ENCODE data around the gene NFASC.

NFASC gene

GRCh38 chr1:204997591-204998355 is 127.1 kb downstream of the NFASC start:
- Histone ChIP-seq H3K4me1 (ENCODE audit: control insufficient read depth in 1 of 2, insufficient read depth in 2 of 2, low read length in 2 of 2) (no peaks in the 10 kb centered on the region), H3K9me3 (ENCODE audit: control insufficient read depth in 1 of 2, low read length in 2 of 2) (no peaks in the 10 kb centered on the region), H3K4me3 (ENCODE audit: low read depth in 1 of 2, low read length in 2 of 2) (no peak overlapping the region), H3K27me3 (ENCODE audit: low read depth, low read length) (no peaks in the 10 kb centered on the region), H3K27ac (ENCODE audit: low read length) (no peak overlapping the region), H3K36me3 (ENCODE audit: control insufficient read depth in 1 of 2, insufficient read depth in 2 of 2, low read length in 2 of 2) (peaks cover 0 to 16% of the 10 kb centered on the region in 2 donors)

GRCh38 chr1:205001162-205001561 is 130.5 kb downstream of the NFASC start:
- peaks cover 0 to 9% of the 10 kb centered on the region in 2 donors for H3K4me1 ChIP-seq (ENCODE audit: control insufficient read depth in 1 of 2, insufficient read depth in 2 of 2, low read length in 2 of 2)
- no peak overlapping the region for H3K4me3 ChIP-seq (ENCODE audit: low read depth in 1 of 2, low read length in 2 of 2)
- H3K9me3 ChIP-seq (ENCODE audit: control insufficient read depth in 1 of 2, low read length in 2 of 2): no peaks in the 10 kb centered on the region
- H3K27ac ChIP-seq (ENCODE audit: low read length): no peak overlapping the region
- no peaks in the 10 kb centered on the region for H3K27me3 ChIP-seq (ENCODE audit: low read depth, low read length)
- H3K36me3 ChIP-seq (ENCODE audit: control insufficient read depth in 1 of 2, insufficient read depth in 2 of 2, low read length in 2 of 2): peaks cover 0 to 19% of the 10 kb centered on the region in 2 donors

- Histone ChIP-seq H3K4me3 (ENCODE audit: low read depth in 1 of 2, low read length in 2 of 2) (no peak overlapping the region), H3K36me3 (ENCODE audit: control insufficient read depth in 1 of 2, insufficient read depth in 2 of 2, low read length in 2 of 2) (peaks cover 0 to 16% of the 10 kb centered on the region in 2 donors), H3K27ac (ENCODE audit: low read length) (no peak overlapping the region), H3K4me1 (ENCODE audit: control insufficient read depth in 1 of 2, insufficient read depth in 2 of 2, low read length in 2 of 2) (peaks cover 0 to 9% of the 10 kb centered on the region in 2 donors), H3K27me3 (ENCODE audit: low read depth, low read length) (no peaks in the 10 kb centered on the region), H3K9me3 (ENCODE audit: control insufficient read depth in 1 of 2, low read length in 2 of 2) (no peaks in the 10 kb centered on the region)
These were observed 132.0 kb downstream of the NFASC start for GRCh38 chr1:205002705-205003104.

GRCh38 chr1:205003358-205004131 is 132.9 kb downstream of the NFASC start:
- H3K4me1 ChIP-seq (ENCODE audit: control insufficient read depth in 1 of 2, insufficient read depth in 2 of 2, low read length in 2 of 2): peaks cover 0 to 9% of the 10 kb centered on the region in 2 donors
- H3K27me3 ChIP-seq (ENCODE audit: low read depth, low read length): no peaks in the 10 kb centered on the region
- no peak overlapping the region for H3K27ac ChIP-seq (ENCODE audit: low read length)
- peaks cover 0 to 16% of the 10 kb centered on the region in 2 donors for H3K36me3 ChIP-seq (ENCODE audit: control insufficient read depth in 1 of 2, insufficient read depth in 2 of 2, low read length in 2 of 2)
- H3K9me3 ChIP-seq (ENCODE audit: control insufficient read depth in 1 of 2, low read length in 2 of 2): no peaks in the 10 kb centered on the region
- no peak overlapping the region for H3K4me3 ChIP-seq (ENCODE audit: low read depth in 1 of 2, low read length in 2 of 2)

DNA sequence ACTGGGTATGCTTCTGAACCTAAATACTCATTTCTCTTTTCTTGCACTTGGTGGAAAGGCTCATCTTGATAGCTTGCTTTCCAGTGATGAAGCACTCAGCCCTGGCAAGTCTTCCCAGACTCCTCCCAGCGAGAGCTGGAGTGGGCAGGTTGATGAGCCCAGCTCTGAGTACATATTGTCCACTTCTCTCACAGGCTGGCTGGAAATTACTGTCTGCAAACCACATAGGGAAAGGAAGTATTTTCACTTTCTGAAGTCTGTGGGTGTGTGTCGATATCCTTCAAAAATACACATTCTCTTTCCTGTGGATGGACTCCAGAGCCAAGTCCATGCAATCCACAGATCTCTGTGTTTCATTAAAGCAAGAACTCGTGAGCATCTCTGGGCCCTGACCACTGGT is 133.7 kb downstream of the NFASC start:
- Histone ChIP-seq H3K9me3 (ENCODE audit: control insufficient read depth in 1 of 2, low read length in 2 of 2) (no peaks in the 10 kb centered on the region), H3K27ac (ENCODE audit: low read length) (no peak overlapping the region), H3K36me3 (ENCODE audit: control insufficient read depth in 1 of 2, insufficient read depth in 2 of 2, low read length in 2 of 2) (peaks cover 0 to 19% of the 10 kb centered on the region in 2 donors), H3K27me3 (ENCODE audit: low read depth, low read length) (no peaks in the 10 kb centered on the region), H3K4me1 (ENCODE audit: control insufficient read depth in 1 of 2, insufficient read depth in 2 of 2, low read length in 2 of 2) (peaks cover 0 to 9% of the 10 kb centered on the region in 2 donors), H3K4me3 (ENCODE audit: low read depth in 1 of 2, low read length in 2 of 2) (no peak overlapping the region)

DNA sequence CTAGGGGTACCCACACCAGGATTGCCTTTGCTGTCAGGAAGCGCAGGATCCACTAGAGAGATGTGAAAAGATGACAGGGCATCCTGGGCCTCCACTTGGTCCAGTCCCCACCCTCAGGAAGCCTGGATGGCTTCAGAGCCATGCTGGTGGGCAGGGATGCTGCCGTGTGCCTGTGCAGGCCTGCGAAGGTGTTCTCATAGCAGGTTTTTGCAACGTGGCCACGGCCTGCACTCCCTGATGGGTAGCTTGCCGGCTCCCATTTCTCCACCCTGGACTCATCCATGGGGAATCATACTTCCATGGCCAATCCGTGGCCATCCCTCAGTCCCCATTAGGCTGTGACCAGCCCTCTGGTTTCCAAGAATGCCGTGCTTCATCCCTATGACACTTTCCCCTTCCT is 138.2 kb downstream of the NFASC start:
- H3K4me3 ChIP-seq (ENCODE audit: low read depth in 1 of 2, low read length in 2 of 2): no peak overlapping the region
- no peak overlapping the region for H3K27ac ChIP-seq (ENCODE audit: low read length)
- H3K9me3 ChIP-seq (ENCODE audit: control insufficient read depth in 1 of 2, low read length in 2 of 2): no peaks in the 10 kb centered on the region
- peaks cover 0 to 12% of the 10 kb centered on the region in 2 donors for H3K36me3 ChIP-seq (ENCODE audit: control insufficient read depth in 1 of 2, insufficient read depth in 2 of 2, low read length in 2 of 2)
- H3K4me1 ChIP-seq (ENCODE audit: control insufficient read depth in 1 of 2, insufficient read depth in 2 of 2, low read length in 2 of 2): peaks cover 0 to 11% of the 10 kb centered on the region in 2 donors
- no peaks in the 10 kb centered on the region for H3K27me3 ChIP-seq (ENCODE audit: low read depth, low read length)

GRCh38 chr1:205009670-205010069 is 139.0 kb downstream of the NFASC start:
- Histone ChIP-seq H3K4me1 (ENCODE audit: control insufficient read depth in 1 of 2, insufficient read depth in 2 of 2, low read length in 2 of 2) (peaks cover 0 to 12% of the 10 kb centered on the region in 2 donors), H3K27me3 (ENCODE audit: low read depth, low read length) (no peaks in the 10 kb centered on the region), H3K36me3 (ENCODE audit: control insufficient read depth in 1 of 2, insufficient read depth in 2 of 2, low read length in 2 of 2) (peaks cover 0 to 12% of the 10 kb centered on the region in 2 donors), H3K4me3 (ENCODE audit: low read depth in 1 of 2, low read length in 2 of 2) (no peak overlapping the region), H3K9me3 (ENCODE audit: control insufficient read depth in 1 of 2, low read length in 2 of 2) (no peaks in the 10 kb centered on the region), H3K27ac (ENCODE audit: low read length) (no peak overlapping the region)

DNA sequence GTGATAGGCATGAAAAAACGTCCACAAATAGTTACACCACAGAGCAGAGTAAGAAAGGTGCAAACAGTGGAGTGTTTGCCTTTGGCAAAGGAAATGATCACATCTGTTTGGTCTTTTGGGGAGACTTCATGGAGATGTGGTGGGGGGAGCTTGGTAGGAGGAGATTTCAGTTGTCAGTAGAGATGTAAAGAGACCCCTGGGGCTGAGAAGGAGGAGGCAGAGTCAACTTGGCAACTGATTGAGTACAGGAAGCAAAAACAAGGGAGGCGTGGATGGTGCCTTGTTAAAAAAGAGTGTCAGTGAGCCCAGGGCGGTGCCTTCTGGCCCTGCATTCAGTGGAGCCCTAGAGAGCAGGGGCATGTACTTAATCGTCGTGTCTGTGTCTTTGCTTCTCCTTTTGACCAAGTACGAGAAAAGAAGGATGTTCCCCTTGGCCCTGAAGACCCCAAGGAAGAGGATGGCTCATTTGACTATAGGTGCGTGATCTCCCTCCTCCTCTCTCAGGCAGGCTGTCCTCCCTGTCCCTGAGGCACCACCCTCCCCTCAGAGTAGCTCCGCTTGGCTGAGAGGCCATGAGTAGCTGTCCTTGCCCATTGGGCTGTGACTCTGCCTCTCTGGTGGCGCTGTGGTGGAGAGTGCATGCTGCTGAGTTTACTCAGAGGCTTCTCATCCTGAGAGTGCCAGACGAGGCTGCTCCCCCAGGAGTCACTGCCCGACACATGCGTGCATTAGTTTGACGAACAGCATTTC is 141.9 kb downstream of the NFASC start:
- peaks cover 0 to 13% of the 10 kb centered on the region in 2 donors for H3K4me1 ChIP-seq (ENCODE audit: control insufficient read depth in 1 of 2, insufficient read depth in 2 of 2, low read length in 2 of 2)
- H3K27me3 ChIP-seq (ENCODE audit: low read depth, low read length): no peaks in the 10 kb centered on the region
- H3K4me3 ChIP-seq (ENCODE audit: low read depth in 1 of 2, low read length in 2 of 2): no peak overlapping the region
- H3K36me3 ChIP-seq (ENCODE audit: control insufficient read depth in 1 of 2, insufficient read depth in 2 of 2, low read length in 2 of 2): peaks cover 0 to 15% of the 10 kb centered on the region in 2 donors
- no peak overlapping the region for H3K27ac ChIP-seq (ENCODE audit: low read length)
- no peaks in the 10 kb centered on the region for H3K9me3 ChIP-seq (ENCODE audit: control insufficient read depth in 1 of 2, low read length in 2 of 2)

- Histone ChIP-seq H3K36me3 (ENCODE audit: control insufficient read depth in 1 of 2, insufficient read depth in 2 of 2, low read length in 2 of 2) (peaks cover 0 to 26% of the 10 kb centered on the region in 2 donors), H3K27me3 (ENCODE audit: low read depth, low read length) (no peaks in the 10 kb centered on the region), H3K27ac (ENCODE audit: low read length) (no peak overlapping the region), H3K4me3 (ENCODE audit: low read depth in 1 of 2, low read length in 2 of 2) (no peak overlapping the region), H3K4me1 (ENCODE audit: control insufficient read depth in 1 of 2, insufficient read depth in 2 of 2, low read length in 2 of 2) (peaks cover 0 to 13% of the 10 kb centered on the region in 2 donors), H3K9me3 (ENCODE audit: control insufficient read depth in 1 of 2, low read length in 2 of 2) (no peaks in the 10 kb centered on the region)
These were observed 143.2 kb downstream of the NFASC start for GRCh38 chr1:205013683-205014367.

GRCh38 chr1:205014783-205015182 is 144.1 kb downstream of the NFASC start:
- Histone ChIP-seq H3K36me3 (ENCODE audit: control insufficient read depth in 1 of 2, insufficient read depth in 2 of 2, low read length in 2 of 2) (peaks cover 0 to 25% of the 10 kb centered on the region in 2 donors), H3K4me1 (ENCODE audit: control insufficient read depth in 1 of 2, insufficient read depth in 2 of 2, low read length in 2 of 2) (peaks cover 0 to 13% of the 10 kb centered on the region in 2 donors), H3K9me3 (ENCODE audit: control insufficient read depth in 1 of 2, low read length in 2 of 2) (no peaks in the 10 kb centered on the region), H3K27ac (ENCODE audit: low read length) (no peak overlapping the region), H3K4me3 (ENCODE audit: low read depth in 1 of 2, low read length in 2 of 2) (no peak overlapping the region), H3K27me3 (ENCODE audit: low read depth, low read length) (no peaks in the 10 kb centered on the region)
